HG03520 (cell line): ENCODE data around the gene ST6GALNAC2.
"Not testable (repeated sequence)": the region's sequence is repeated elsewhere in the genome, so short reads cannot be mapped to it uniquely, and the experiment has no call there.

Experiments used
- ATAC-seq: cut with Tn5 transposase; IDR thresholded peaks from one replicate; pipeline ENCODE4 v1.9.1; 2021; ENCODE audit warnings: mild to moderate bottlenecking, moderate library complexity; ENCODE audit not compliant: unreplicated experiment

ST6GALNAC2 gene

DNA sequence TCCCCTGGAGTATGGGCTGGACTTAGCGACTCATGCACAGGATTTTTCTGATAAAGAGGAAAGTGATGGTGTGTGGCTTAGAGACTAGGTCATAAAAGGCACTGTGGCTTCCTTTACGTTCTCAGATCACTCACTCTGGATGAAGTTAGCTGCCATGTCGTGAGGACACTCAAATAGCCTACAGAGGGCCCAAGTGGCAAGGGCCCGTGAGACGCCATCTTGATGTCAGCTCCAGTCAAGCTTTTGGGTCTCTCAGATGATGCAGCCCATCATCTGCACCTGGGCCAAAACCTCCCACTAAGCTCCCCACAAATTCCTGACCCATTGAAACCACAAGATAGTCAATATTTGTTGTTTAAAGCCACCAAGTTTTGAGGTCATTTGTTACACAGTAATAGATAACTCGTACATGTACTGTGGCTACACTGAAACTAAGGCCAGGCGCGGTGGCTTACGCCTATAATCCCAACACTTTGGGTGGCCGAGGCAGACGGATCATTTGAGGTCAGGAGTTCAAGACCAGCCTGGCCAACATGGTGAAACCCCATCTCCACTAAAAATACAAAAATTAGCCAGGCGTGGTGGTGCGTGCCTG, 14.7 kb downstream of the ST6GALNAC2 start:
- ATAC-seq, result no peak

DNA sequence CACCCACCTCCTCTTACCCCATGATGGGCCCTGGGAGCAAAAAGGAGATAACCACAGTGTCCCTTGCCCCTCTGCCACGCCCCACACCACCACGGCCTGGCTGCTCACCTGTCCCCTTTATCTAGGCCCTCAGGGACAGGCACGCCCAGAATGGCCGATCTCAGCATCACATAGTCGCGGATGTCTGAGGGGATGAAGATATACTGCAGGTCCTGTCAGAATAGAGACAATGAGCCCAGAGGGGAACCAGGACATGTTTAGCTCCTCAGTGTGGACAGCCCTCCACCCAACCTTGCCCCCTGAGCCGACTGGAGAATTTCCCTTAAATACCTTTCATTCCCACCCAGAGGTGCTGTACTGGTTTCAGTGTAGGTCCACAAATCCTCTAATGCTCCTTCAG, 15.2 kb downstream of the ST6GALNAC2 start:
- ATAC-seq, result no peak

DNA sequence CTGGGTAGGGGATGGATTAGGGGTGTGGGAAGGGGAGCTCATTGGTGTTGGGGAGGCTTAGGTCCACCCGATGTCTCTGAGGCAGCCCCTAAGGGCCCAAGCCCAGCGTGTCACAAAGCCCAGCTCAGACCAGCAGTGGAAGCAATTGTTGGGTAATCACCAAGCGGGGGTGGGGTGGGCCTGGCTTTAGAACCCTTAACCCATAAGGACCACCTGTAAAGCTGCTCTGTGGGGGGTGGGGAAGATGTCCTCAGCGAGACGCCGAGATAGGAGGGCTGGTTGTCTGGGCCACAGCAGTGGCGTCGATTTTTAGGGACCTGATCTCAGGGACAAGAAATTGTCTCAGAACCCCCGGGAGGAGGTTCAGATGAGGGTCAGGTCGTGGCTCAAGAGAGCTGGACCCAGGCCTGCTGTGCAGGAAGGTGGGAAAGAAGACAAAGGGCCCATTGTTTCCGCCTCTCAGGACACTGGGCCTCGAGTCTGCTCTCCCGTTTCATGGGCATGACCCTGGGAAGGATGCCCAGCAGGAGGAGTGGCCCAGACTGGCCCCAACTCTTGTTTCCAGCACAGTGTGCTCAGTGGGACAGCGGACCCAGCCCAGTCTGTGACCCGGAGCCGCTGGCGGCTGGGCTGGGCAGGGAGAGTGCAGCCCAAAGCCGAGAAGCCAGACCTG, 15.9 kb downstream of the ST6GALNAC2 start:
- no peak for ATAC-seq

DNA sequence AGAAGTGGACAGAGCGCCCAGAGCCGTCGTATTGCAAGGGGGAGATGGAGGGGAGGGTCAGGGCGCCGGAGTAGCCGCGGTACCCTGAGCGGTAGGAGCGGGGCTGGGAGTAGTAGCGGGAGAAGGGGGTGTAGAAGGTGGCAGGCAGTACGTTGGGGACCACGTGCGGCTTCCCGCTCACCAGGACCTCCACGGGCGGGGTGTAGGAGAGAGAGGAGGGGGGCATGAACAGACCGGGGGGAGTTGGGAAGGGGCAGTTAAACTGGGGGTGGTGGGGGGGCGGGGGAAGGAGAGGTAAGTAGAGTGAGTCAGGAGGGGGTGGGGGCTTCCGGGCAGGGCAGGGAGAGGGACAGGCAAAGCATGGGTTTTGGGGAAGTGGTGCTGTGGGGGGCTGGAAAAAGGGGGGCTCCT, 16.8 kb downstream of the ST6GALNAC2 start:
- no peak for ATAC-seq

DNA sequence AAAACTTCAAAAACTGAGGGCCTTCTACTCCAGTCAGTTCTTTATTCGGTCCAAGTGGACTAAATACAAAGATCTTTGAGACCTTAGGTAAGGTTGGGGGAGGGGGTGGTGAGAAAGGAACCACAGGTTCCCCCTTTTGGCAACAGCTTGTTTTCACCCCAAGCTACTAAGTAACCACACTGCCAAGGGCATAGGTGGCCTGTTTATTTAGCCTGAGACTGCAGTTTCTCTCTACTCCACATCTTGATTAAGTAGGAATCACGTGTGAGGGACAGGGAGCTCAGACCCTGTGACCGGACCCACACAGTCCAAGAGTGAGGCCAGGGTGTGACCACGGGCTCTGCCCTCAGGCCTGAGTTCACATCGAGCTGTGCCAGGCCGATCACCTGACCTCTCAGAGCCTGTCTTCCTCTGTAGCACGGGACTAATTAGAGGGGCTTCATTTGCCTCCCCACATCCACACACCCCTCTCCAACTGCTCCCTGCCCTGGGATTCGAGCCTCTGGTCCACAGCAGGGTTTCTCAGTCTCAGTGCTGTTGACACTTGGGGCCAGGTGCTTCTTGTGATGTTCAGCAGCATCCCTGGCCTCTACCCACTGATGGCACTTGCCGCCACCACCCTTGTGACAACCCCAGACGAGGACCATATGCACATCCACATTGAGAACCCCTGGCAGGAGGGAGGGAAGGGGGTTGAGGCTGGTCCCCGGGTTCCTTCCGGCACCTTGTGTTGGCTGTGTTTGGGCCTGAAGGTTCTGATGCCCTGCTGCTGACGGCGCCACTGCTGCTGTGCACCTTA, 17.8 kb downstream of the ST6GALNAC2 start:
- no peak for ATAC-seq

DNA sequence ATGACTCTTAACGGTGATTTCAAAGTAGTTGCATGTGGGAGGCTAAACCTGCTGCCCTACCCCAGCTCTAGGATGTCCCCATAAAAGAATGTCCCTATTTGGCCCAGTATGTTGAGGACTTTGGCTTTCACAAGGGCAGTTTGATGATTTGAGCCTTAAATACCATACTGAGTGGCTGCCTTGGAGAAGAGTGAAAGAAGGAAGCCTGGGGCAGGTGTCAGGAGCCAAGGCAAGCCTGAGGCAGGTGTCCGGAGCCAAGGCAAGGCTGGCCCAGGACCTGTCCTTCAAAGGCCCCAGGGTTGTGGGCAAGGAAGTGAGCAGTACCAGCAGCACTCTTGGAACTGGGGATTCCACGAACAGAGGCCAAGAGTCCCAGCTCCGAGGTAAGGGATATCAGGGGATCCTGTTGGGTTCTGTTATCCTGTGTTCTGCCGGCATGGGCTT, 18.6 kb downstream of the ST6GALNAC2 start:
- ATAC-seq, result no peak

DNA sequence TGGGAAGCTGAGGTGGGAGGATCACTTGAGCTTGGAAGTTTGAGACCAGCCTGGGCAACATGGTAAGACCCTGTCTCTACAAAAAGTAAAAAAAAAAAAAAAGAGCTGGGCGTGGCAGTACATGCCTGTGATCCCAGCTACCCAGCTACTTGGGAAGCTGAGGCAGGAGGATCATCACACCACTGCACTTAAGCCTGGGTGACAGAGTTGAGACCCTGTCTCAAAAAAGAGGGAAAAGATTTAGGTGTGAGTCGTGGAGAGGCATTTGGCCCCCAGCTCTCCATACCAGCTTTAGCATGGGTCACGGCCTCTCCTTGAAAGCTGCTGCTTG, 19.1 kb downstream of the ST6GALNAC2 start:
- no peak for ATAC-seq

DNA sequence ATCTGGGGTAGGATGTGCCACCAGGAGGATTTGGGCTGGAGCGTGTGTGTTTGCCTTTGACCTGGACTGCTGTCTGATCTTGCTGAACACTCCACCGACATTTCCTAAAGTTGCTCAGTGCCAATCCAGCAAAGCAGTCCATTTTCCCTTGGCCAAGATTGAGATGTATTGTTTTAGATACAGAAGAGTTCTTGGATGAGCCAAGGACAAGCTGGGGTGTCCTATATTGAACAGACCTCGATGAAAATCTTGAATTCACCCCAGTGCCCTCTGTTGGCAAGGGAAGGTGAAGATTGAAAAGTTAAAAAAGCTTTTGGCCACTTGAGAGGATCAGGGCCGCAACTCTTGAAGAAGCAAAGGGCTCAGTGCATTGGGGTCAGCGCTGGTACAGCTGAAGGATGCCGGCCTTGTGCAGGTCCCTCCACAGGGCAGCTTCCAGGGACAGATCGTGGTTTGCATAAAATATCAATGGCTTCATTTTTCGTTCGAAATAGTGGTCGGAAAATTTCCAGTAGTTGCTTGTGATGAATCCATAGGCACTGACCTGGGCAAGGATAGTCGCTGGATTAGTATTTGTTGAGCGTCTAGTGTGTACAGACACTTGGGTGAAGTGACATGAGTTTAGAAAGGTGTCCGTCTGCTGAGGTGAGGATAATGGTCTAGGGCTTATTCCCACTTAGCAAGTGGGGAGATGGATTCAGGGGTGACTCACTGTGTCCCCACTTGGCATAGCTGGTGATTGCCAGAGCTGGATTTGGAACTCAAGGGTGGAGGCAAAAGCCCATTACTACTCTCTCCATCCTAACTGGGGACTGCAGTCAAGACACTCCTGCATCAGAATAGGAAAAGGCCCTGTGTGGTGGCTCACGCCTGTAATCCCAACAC, 19.7 kb downstream of the ST6GALNAC2 start:
- no peak for ATAC-seq

DNA sequence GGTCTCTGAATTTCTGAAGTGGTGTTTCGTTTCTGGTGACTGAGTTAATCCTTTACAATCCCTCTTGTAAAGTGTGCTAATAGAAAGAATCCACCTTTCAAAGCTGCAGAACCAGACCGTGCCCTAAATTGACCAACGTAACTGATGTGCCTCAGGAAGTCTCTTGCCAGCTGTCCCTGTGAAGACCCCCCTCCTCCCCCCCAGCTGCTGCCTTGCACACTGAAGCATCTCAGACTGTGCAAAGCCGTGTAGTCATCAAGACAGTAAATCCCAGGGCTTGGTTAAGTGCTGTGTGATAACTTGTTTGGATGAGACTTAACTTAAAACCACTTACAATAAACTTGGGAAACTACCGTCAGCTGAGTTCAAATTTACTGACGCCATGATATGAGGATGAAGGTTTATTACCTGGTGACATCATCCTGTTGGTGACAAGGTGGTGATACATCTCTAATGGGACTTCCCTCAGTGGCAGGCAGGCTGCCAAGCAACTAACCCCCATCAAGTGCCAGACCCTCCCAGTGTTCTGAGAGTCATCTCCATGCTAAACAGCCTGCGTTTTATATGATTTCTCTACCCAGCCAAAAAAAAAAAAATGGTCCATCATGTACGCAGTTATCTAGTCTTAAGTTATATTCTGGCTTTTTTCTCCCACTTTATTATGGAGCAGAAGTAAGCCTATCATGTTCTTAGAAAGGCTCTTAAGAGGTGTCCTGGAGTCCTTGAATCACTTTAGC, 20.5 kb downstream of the ST6GALNAC2 start:
- ATAC-seq, result not testable (repeated sequence)

DNA sequence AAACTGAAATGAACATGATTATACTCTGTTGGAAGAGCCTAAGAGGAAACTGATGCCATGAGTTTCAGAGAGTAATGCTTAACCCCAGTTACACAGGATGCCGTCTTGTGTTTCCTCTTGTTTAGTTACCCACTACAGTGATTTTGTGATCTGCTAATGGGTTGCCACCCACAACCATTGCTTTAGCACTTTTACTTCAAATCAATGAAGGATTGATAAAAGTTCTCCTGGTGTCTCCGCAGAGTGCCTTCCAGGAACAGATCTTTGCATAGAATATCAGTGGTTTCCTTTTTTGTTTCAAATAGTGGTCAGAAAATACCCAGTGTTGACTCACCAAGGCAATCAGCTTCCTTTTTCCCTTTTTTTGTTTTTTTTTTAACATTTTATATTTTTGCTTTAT, 22.3 kb downstream of the ST6GALNAC2 start:
- not testable (repeated sequence) for ATAC-seq

DNA sequence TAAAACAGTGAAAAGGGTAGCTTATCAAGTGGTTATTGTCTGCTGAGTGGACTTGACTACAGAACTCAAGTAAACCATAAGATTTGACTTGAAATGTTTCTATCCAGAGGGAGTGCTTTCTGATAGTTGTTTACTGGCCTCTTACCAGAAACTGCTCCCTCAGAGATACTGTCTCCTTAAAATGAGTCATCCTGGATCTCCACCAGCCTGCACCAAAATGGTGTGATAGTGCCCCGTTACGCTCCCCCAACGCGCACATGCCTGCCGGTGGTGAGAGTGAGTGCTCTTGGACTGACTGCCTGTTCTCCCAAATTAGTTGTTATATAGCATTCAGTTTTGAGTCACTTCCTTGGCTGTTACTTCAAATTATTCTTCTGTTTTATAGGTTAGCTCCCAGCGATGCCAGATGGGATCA, 22.9 kb downstream of the ST6GALNAC2 start:
- ATAC-seq, result no peak

DNA sequence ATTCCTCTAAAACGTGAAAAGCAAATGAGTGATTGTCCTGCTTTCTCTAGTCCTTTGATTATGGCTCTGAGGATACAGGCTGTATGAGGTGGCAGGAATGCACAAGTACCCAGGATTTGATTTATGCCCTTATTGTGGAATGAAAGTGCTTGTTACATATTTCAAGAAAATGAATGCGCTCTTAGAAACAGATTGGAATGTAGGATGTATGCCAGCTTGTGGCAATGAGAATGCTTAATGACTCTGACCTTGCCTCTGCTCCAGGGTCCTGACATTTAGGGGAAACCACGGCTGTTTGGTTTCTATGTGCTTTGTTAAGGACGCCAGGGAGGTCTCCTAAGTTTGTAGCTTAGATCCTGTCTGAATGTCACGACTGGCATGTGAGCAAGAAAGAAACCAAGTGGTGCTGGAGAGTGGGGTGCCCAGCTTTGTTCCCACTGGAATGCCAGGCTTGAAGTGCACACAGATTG, 23.8 kb downstream of the ST6GALNAC2 start:
- no peak for ATAC-seq

DNA sequence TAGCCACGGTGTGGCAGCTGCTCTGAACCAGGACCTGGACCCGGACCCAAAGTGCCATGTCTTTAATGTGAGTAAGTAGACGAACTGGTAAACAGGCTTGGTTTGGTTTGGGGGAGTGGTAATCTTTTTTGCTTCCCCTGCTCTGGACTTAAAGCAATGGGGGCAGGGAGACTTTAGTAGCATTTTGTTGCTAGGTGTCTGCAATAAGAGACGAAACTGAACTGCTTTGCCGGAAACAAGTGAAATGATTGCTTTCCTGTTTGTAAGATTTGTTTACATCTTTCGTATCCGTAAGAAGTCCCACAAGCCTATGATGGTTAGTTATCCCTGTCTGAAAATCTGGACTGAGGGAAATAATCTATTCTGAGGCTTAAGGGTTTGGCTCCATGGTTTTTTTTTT, 24.3 kb downstream of the ST6GALNAC2 start:
- no peak for ATAC-seq

DNA sequence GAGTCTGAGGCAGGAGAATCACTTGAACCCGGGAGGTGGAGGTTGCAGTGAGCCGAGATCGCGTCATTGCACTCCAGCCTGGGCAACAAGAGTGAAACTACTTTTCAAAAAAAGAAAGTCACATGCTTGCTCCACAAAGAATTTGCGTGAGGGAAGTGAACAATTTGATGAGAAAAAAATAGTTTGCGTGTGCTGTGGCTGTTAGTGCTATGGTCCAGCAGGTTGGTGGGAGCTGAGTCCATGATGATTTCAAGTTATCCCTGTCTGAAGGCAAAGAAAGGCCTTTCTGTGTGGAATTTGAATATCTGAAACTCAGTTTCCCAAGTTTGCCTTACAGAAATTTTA, 24.8 kb downstream of the ST6GALNAC2 start:
- no peak for ATAC-seq

DNA sequence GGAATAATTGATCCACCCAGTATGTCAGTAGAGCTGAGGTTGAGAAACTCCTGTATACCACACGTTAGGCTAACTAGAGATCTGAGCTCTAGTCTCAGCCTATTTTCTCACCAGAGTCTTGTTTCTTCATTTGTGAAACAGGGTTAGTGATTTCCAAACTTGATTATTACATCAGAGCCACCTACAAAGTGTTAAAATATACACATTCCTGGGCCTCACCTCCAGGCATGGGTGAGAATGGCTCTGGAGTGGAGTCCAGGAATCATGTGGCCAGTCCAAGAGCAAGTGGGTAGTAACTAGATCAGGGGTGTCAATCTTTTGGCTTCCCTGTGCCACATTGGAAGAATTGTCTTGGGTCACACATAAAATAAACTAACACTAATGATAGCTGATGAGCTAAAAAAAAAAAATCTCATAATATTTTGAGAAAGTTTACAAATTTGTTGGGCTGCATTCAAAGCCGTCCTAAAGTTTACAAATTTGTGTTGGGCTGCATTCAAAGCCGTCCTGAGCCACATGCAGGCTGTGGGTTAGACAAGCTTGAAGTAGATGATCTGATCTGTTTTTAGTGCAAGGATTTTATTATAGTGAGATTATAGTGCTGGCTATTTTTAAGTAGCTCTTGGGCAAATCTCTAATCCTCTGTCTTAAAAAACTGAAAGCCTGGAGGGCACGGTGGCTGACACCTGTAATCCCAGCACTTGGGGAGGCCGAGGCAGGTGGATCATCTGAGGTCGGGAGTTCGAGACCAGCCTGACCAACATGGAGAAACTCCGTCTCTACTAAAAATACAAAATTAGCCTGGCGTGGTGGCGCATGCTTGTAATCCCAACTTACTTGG, 25.4 kb downstream of the ST6GALNAC2 start:
- no peak for ATAC-seq

DNA sequence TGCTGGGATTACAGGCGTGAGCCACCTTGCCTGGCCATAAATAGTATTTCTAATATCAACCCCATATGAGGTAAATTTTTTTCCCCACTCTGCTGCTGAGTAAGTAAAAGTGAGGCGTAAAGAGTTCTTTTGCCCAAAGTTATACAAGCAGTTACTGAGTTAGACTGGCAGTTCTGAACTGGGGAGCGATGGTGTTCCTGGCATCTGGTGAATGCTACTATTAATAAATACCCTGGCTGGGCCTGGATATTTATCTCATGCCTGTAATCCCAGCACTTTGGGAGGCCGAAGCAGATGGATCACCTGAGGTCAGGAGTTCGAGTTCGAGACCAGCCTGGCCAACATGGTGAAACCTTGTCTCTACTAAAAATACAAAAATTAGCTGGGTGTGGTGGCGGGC, 26.2 kb downstream of the ST6GALNAC2 start:
- ATAC-seq, result not testable (repeated sequence)

DNA sequence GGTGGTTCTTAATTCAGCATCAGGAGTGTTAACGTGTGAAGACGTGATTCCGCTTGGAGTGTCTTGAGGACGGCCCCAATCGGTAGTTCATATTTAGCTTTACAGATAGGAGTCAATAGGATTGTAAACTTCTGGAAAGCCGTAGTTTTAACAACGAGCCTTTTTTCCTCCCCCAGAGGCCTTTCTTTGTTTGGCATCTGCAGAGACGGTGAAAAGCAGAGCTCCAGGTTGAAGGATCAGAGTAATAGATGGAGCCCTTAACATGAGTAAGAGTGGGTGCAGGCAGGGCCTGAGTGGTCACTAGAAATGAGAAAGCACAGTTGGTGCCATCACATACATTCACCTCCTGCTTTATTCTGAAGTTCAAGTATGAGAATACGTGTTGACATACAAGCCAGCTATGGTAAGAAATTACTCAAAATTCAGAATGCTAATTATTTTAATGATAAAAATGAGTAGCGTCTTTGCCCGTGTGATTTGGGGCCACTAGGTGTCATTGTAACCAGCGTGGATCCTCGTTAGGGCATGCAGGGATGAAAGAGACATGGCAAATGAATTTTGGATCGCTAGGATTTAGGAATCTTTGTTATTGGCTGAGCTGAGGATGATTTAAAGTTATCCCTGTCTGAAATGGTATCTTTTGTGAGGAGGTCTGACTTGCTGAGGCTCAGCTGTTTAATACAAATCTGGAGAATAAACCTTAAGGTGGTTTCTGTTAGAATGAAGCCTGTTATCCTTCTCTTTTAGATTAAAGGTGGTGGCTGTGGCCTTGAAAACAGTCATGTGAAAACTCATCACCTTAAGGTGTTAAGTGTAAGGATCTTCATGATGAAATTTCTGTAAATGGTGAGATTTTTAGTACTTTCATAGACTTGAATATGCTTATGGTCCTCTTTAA, 27.2 kb downstream of the ST6GALNAC2 start:
- ATAC-seq, result no peak

DNA sequence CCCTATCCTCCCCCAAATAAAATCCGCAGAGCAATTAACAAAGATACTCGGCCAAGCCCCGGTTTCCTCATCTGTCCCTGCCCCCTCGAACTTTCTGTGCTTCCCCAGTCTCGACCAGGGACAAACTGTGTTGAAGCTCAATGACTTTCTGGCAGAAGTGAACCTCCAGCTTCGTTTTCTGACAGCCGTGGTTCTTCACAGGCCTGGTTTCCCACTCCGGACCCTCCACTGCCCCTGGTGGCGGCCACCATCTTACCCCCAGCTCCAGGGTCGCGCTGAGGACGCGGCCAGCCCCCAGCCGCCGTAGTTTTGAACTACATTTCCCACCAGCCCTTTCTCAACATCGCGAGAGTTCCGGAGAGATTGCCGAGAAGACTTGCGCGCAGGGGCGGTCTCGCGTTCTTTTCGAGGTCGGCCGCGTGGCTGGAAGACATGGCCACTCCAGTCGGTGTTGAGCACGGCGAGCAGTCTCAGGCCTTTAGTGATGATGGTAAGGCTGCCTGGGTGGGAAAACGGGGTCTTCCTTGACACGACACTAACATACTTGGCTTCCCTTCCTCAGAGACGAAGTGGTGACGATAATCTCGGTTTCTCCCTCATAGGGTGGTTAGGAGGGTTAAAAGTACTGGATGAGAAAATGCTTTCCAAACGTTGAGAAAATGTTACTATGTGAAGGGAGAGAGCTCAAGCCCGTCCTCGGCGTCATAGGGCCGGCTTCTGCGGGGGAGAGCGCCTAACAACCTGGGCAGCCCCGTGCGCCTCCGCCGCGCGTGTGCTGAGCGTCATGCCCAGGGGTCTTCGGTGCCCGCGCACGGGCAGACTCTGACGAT, 28.1 kb downstream of the ST6GALNAC2 start:
- peak; percentile 67 for ATAC-seq
